Stimulated activated CD8-positive, alpha-beta memory T cell treated with anti-CD3 and anti-CD28 coated beads, Interleukin-7, amount 100 ng/mL, for 48 hours (primary cell): ENCODE results near the gene ANKS6.

Experiments
- DNase-seq, 2 donors: peaks; one replicate each; pipeline ENCODE4 v3.0.0-alpha.2; 2020; ENCODE audit warnings: low read depth in 1 of 2; ENCODE audit errors: extremely low read depth in 1 of 2

The ANKS6 gene

GRCh38 chr9:98793031-98793430 lies 3.3 kb downstream of the ANKS6 start:
- no peak for DNase-seq

- DNase-seq = no peak
These were observed 4.5 kb downstream of the ANKS6 start for GRCh38 chr9:98791608-98792490.

GRCh38 chr9:98790842-98791607 lies 5.3 kb downstream of the ANKS6 start:
- peak in 1 of 2 donors; percentile 39 for DNase-seq

GRCh38 chr9:98790134-98790841 lies 6.1 kb downstream of the ANKS6 start:
- no peak for DNase-seq

- DNase-seq = no peak
These were observed 6.7 kb downstream of the ANKS6 start for GRCh38 chr9:98789483-98790133.

- DNase-seq = no peak
These were observed 8.5 kb downstream of the ANKS6 start for GRCh38 chr9:98787766-98788335.

- DNase-seq = no peak
These were observed 9.4 kb downstream of the ANKS6 start for GRCh38 chr9:98786750-98787510.

GRCh38 chr9:98784831-98785806 lies 11.2 kb downstream of the ANKS6 start:
- no peak for DNase-seq

GRCh38 chr9:98783518-98784226 lies 12.7 kb downstream of the ANKS6 start:
- DNase-seq = no peak

GRCh38 chr9:98781588-98782383 lies 14.6 kb downstream of the ANKS6 start:
- DNase-seq = no peak

GRCh38 chr9:98780059-98780749 lies 16.2 kb downstream of the ANKS6 start:
- DNase-seq = no peak

GRCh38 chr9:98778711-98779530 lies 17.4 kb downstream of the ANKS6 start:
- no peak for DNase-seq

- DNase-seq = no peak
These were observed 18.1 kb downstream of the ANKS6 start for GRCh38 chr9:98778251-98778650.

- no peak for DNase-seq
These were observed 18.7 kb downstream of the ANKS6 start for GRCh38 chr9:98777618-98778017.

- DNase-seq = peak in 1 of 2 donors; percentile 34
These were observed 20.4 kb downstream of the ANKS6 start for GRCh38 chr9:98775831-98776441.
